H1 (cell line): ENCODE data around the gene SLC7A14. TPM values are rescaled to one million over a fixed set of nuclear protein-coding genes. Genes with fewer than 3 reads are reported as not detected.

Source experiments
- CBX8 ChIP-seq: fragments of 300-800, 300-1000 bp; sonication (generic); IDR thresholded peaks from 2 replicates; pipeline ENCODE4 v1.7.1; 2016; ENCODE audit warnings: low read depth, low read length, borderline replicate concordance
- POU5F1 ChIP-seq: IDR thresholded peaks from 2 replicates; pipeline ENCODE4 v1.6.1; 2011; ENCODE audit warnings: low read depth, mild to moderate bottlenecking, low read length, moderate library complexity
- USF2 ChIP-seq: IDR thresholded peaks from 2 replicates; pipeline ENCODE4 v1.6.1; 2011; ENCODE audit warnings: low read length, improper control_type of control experiment
- polyA plus RNA-seq, 7 experiments: library from polyadenylated mRNA; depleted of rRNA in 3 of 7; stranded (reverse) in 5 of 7; unstranded in 2 of 7; fragments of >200 nt in 5 of 7; fragments of 200-250 nt in 2 of 7; gene quantifications; 1 replicate in 5 of 7; 2 replicates in 1 of 7; 4 replicates in 1 of 7; pipeline versions ENCODE4 v1.2.1 to v1.2.3, GENCODE V29; 2011 to 2013; ENCODE audit warnings: missing spikeins in 2 of 7, mixed read lengths in 2 of 7
- total RNA-seq: library from RNA; stranded (reverse); fragmentation: NEBNext Ultra II Directional; extraction: Animal tissue kit (Norgen Biotek cat#: 25700); gene quantifications from 2 replicates; pipeline ENCODE4 v1.2.1, GENCODE V29; 2021

The SLC7A14 gene
- total and polyA plus RNA-seq, 2 of the 8 experiments (the other 6 are each of a cell fraction or from before 2014, with no cell fraction given): 0.21 to 0.95 TPM

- no peak for TF ChIP-seq POU5F1
- no peak for TF ChIP-seq USF2
- TF ChIP-seq CBX8: no peak
These were observed 20.8 kb upstream of the SLC7A14 start (continued) for GRCh38 chr3:170606675-170607074.
